Psoas muscle (tissue), 8 donors: ENCODE results near the gene PIK3C2A. TPM values are rescaled to one million over a fixed set of nuclear protein-coding genes. Genes with fewer than 3 reads are reported as not detected.

Experiments
- ATAC-seq, 4 donors: fragments of 200-7000 bp; cut with Tn5 transposase; one replicate each; pipeline ENCODE4 v1.9.1; 2020; ENCODE audit warnings: moderate library complexity in 3 of 4, mild to moderate bottlenecking in 2 of 4
- DNase-seq, 2 donors: peaks; one replicate each; pipeline ENCODE4 v3.0.0-alpha.2; 2020
- H3K27ac ChIP-seq: fragments of 200-600 bp; one replicate; pipeline ENCODE4 v1.8.0; 2022
- H3K27me3 ChIP-seq, 3 donors: fragments of 200-600 bp in 1 of 3; one replicate each; pipeline versions ENCODE4 v1.6.1 to v1.8.0; 2013 to 2022; ENCODE audit warnings: low read length in 2 of 3, mild to moderate bottlenecking in 2 of 3, moderate library complexity in 1 of 3; ENCODE audit not compliant: insufficient read depth in 3 of 3
- H3K36me3 ChIP-seq, 2 donors: fragments of 200-600 bp in 1 of 2; one replicate each; pipeline versions ENCODE4 v1.6.1 to v1.8.0; 2013 to 2022; ENCODE audit warnings: low read depth in 1 of 2, mild to moderate bottlenecking in 1 of 2, moderate library complexity in 1 of 2; ENCODE audit not compliant: insufficient read depth in 1 of 2
- H3K4me1 ChIP-seq: fragments of 200-600 bp; one replicate; pipeline ENCODE4 v1.8.0; 2022
- H3K4me3 ChIP-seq: fragments of 200-600 bp; one replicate; pipeline ENCODE4 v1.8.0; 2022; ENCODE audit warnings: mild to moderate bottlenecking
- H3K9me3 ChIP-seq: fragments of 200-600 bp; one replicate; pipeline ENCODE4 v1.8.0; 2022
- WGBS, 3 donors: extraction: QIAGEN DNeasy Blood & Tissue Kit; methylation state at CpG; one replicate each; pipeline versions ENCODE4 v1.1.6 to v1.1.7; 2013; 5-methylcytosine and 5-hydroxymethylcytosine counted together
- intact Hi-C, 2 donors: fragments of 100-400 bp; cut with DNase I; formaldehyde crosslinking; loops; one replicate each; pipeline versions ENCODE4 v1.11.0 to v1.14.2; 2022
- polyA plus RNA-seq, 3 donors: library from polyadenylated mRNA; stranded (reverse); fragments of 200-250 nt; gene quantifications; one replicate each; pipeline ENCODE4 v1.2.3, GENCODE V29; 2013
- total RNA-seq, 4 donors: library from RNA; stranded (reverse); fragmentation: NEBNext Ultra II Directional in 2 of 4; extraction: Animal tissue kit (Norgen Biotek cat#: 25700) in 2 of 4; gene quantifications; one replicate each; pipeline versions ENCODE4 v1.2.1 to v1.2.4, GENCODE V29; 2021 to 2023
- TF ChIP-seq, protein P1 (sequence below): fragments of 200-600 bp; IDR thresholded peaks from one replicate; pipeline ENCODE4 v1.8.0; 2022; ENCODE audit warnings: antibody characterized with exemption
- donor health status: healthy with polysubstance abuse.
- donor health status: DM: no; HTN: no; CAD: no; lungs with moderate emphysema.
- donor health status: Bipolar disorder and iron deficiency.
- donor health status: healthy.
- donor health status: DM: yes; HTN: yes; CAD: no.
- donor health status: DM: no; HTN: no; CAD: no.
- donor health status: DM: no; HTN: no; CAD: no.
- donor health status: DM: yes; HTN: yes; CAD: no.

Gene PIK3C2A
- total and polyA plus RNA-seq, 7 donors, result 3.1 to 16.6 (median 14.0) TPM

DNA sequence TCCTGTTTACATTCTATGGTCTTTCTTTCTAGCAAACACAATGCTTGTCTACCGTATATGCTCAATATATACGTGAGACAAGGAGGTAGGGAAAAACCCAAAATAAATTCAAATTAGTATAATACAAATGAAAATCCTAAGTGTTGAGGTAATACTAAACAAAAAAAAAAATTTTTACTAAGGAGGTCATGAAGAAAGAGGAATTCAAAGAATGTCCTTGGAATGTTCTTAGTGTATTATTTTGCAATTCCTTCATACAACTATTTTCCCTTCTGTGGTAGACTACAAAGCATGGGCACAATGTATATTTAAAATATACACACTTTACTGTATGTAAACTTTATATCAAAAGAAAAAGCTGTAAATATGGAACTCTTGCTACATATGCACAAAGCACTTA is 36.4 kb downstream of the PIK3C2A start:
- H3K27me3 ChIP-seq, result no peaks in the 10 kb centered on the region
- no peak overlapping the region for H3K27ac ChIP-seq
- peak in 1 of 4 donors; percentile 32 for ATAC-seq
- H3K36me3 ChIP-seq, result peaks cover 4 to 19% of the 10 kb centered on the region in 2 donors
- DNase-seq, result no peak
- H3K9me3 ChIP-seq, result no peaks in the 10 kb centered on the region
- no peaks in the 10 kb centered on the region for H3K4me1 ChIP-seq
- H3K4me3 ChIP-seq, result no peak overlapping the region
- TF ChIP-seq, protein P1, sequence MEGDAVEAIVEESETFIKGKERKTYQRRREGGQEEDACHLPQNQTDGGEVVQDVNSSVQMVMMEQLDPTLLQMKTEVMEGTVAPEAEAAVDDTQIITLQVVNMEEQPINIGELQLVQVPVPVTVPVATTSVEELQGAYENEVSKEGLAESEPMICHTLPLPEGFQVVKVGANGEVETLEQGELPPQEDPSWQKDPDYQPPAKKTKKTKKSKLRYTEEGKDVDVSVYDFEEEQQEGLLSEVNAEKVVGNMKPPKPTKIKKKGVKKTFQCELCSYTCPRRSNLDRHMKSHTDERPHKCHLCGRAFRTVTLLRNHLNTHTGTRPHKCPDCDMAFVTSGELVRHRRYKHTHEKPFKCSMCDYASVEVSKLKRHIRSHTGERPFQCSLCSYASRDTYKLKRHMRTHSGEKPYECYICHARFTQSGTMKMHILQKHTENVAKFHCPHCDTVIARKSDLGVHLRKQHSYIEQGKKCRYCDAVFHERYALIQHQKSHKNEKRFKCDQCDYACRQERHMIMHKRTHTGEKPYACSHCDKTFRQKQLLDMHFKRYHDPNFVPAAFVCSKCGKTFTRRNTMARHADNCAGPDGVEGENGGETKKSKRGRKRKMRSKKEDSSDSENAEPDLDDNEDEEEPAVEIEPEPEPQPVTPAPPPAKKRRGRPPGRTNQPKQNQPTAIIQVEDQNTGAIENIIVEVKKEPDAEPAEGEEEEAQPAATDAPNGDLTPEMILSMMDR, result no peak
- intact Hi-C loops, result no loop called here
- 83 to 94% (median 90%) methylated on average over 2 of the region's 2 CpGs for WGBS, 3 donors

DNA sequence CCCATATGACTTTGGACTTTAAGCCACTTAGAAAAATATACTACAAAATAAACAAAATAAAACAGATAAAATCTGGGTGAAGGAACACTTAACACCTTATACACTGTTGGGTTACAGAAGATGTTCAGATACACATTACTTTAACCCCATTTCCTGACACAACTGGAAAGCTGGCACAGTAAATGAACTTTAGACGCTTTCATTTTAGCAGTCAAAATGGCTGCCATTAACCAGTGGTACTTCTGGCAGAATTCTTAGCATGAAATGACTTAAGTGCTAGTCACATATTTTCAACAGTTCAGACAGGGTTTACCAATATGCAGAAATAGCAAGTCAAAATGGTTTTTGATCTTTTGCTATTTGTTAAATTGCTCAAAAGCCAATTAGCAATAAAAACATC is 37.9 kb downstream of the PIK3C2A start:
- intact Hi-C loops, result no loop called here
- WGBS, 3 donors, result 87 to 90% (median 88%) methylated on average over 1 of the region's 1 CpG
- no peak for ATAC-seq
- DNase-seq, result no peak
- no peak overlapping the region for H3K27ac ChIP-seq
- H3K9me3 ChIP-seq, result no peaks in the 10 kb centered on the region
- TF ChIP-seq, protein P1, result no peak
- H3K27me3 ChIP-seq, result no peaks in the 10 kb centered on the region
- H3K4me3 ChIP-seq, result no peak overlapping the region
- peaks cover 5% of the 10 kb centered on the region for H3K4me1 ChIP-seq
- H3K36me3 ChIP-seq, result peaks cover 4 to 19% of the 10 kb centered on the region in 2 donors

DNA sequence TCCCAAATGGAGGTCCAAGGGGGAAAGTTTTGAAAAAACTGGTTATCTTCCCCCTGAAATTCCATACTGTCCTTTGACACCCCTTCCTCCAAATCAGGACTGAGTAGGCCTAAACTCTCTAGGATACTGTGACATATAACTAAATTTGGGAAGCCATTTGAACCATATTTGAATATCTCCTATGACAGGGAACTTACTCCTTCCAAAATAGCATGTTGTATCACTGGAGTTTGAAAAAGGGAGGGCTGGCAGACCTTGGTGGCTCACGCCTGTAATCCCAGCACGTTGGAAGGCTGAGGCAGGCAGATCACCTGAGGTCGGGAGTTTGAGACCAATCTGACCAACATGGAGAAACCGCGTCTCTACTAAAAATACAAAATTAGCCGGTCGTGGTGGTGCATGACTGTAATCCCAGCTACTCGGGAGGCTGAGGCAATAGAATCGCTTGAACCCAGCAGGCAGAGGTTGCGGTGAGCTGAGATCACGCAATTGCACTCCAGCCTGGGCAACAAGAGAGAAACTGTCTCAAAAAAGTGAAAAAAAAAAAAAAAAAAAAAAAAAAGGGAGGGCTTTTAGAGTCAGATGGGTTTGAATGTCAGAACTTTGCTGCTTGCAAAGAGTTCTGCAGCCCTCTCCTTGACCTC is 42.4 kb downstream of the PIK3C2A start:
- Histone ChIP-seq H3K4me3 (no peak overlapping the region), H3K4me1 (peaks cover 34% of the 10 kb centered on the region), H3K9me3 (no peaks in the 10 kb centered on the region), H3K36me3 (peaks cover 4 to 19% of the 10 kb centered on the region in 2 donors), H3K27ac (peak overlapping the region; percentile 7), H3K27me3 (no peaks in the 10 kb centered on the region)
- TF ChIP-seq, protein P1, result no peak
- 68 to 80% (median 69%) methylated on average over 11 of the region's 11 CpGs for WGBS, 3 donors
- DNase-seq, result no peak
- intact Hi-C loops, result no loop called here
- ATAC-seq, result peak; percentile 40 to 74 (median 65)

DNA sequence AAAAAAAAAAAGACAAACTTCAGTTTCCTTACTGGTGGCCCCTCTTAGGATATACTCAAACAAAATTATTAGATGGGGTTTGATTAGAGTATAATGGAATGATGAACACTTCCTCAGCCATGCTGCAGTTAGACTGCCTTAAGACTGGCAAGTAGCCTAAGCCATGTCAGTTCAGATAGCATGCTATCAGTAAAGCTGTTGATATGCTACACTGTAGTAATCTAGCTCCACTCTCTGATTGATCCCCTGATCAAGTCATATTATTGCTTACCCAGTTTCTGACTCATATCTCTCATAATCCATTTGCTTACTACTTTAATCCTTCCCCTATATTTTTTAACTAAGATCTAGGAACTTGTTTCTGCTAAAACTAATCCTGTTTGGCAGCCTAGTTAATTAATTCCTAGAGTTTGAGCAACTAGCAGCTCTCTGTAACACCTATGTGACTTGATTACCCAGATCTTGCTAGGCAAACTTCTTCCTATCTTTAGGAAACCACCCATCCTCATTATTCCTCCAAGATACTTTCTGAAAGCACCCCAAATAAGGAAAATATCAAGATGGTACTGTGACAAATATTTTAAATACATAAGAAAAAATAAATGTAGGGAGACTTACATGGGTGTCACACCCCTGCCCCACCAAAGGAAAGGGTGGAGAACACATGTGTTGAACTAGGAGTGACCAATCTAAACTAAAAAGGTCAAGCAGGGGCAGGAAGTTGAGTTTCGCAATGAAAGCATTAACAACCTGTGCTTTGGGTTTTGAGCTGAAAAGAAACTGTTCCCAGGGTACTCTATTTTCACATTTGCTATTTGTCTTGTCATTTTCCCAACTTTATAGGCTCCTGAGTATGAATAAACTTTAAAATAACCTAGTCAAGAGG is 43.2 kb downstream of the PIK3C2A start:
- DNase-seq (no peak), ATAC-seq (peak in 2 of 4 donors; percentile 47 to 50)
- H3K36me3 ChIP-seq, result peaks cover 4 to 19% of the 10 kb centered on the region in 2 donors
- H3K4me3 ChIP-seq, result no peak overlapping the region
- WGBS, 3 donors, result 47 to 68% (median 58%) methylated on average over 1 of the region's 1 CpG
- peaks cover 41% of the 10 kb centered on the region for H3K4me1 ChIP-seq
- no peaks in the 10 kb centered on the region for H3K27me3 ChIP-seq
- H3K9me3 ChIP-seq, result no peaks in the 10 kb centered on the region
- intact Hi-C loops, result no loop called here
- TF ChIP-seq, protein P1, result no peak
- H3K27ac ChIP-seq, result peak overlapping the region; percentile 7
